Hippocampal formation (tissue), 2 donors: ENCODE measurements around the gene MSMB.
"Not testable (repeated sequence)": the region's sequence is repeated elsewhere in the genome, so short reads cannot be mapped to it uniquely, and the experiment has no call there.

ENCODE experiments used
- DNase-seq, 2 donors: peaks; one replicate each; lab custom pipeline; 2025; lab: John Stamatoyannopoulos, UW

MSMB gene

DNA sequence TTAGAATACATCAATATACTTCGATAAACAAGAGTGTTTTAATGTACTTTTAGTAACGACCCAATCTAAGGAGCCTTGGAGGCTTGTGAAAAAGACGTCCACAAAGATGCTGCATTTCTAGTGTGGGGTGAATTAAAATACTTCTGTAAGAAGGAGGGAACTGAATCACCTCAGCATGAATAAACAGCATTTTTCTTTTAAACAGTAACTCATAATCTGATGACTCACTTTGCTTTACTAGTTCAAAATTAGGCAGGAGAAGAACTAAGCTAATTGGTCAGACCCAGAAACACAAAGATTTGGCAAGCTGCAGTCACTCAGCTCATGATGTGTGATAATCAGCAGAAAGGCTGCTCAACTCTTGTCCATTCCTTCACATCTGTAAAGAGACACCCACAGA is 39.9 kb downstream of the MSMB start:
- DNase-seq: no peak

DNA sequence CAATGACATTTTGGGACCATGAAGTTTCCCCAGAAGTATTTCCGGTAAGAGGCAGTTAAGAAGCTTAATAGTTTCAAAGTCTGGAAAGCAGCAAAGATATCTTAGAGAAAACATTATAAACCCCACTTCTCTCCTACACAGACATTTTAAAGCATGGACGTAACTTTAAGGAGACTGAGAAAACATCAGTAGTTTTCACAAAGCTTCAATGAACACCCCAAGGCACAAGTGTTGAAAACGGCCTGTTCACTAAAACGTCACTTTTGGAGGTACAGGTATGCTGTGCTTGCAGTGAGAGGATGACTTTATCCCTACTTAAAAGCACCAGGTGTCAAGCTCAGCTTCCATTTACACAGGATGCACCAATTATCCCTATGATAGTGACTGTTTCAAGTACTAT is 40.7 kb downstream of the MSMB start:
- DNase-seq: no peak

DNA sequence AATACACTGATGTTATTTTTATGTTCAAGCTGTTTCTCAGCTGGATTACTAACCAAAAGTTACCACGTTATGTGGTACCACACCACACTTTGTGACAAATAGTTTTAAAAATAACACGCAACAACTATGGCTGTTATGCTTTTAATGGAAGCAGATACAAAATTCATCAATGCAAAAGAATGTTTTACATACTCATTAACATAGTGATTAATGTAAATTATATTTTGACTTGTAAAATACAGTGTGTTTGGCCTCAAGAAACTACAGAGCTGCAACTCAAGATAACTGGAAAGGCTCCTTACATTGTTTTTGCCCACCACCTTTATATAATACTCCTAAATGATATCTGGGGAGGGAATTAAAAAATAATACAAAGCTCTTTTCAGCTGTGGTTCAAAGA is 41.1 kb downstream of the MSMB start:
- DNase-seq: no peak

DNA sequence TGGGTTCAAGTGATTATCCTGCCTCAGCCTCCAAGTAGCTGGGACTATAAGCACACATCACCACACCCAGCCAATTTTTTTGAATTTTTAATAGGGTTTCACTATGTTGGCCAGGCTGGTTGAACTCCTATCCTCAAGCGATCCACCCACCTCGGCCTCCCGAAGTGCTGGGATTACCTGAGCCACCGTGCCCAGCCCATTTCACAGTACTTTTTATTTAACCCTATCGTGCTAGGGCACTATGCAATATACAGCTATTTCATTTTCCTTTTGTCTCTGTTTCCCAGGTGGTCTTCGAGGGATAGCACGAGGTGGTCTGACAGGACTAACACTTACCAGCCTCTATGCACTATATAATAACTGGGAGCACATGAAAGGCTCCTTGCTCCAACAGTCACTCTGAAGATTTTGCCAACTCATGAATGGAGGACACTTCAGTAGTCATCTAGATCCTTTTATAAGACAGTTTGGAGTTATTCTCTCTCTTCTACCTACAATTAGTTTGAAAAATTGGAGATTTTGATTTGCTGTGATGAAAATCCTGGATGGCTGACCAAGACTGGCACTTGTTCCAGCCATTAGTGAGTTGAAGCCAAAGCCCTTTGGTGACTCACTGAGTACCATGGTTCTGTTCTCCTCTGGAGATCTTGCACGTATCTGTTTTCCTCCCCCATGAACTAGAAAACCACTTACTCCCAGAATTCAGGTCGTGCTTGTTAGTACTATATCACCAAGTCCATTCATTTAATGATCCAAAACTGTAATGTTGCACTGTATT is 43.0 kb downstream of the MSMB start:
- DNase-seq: no peak

DNA sequence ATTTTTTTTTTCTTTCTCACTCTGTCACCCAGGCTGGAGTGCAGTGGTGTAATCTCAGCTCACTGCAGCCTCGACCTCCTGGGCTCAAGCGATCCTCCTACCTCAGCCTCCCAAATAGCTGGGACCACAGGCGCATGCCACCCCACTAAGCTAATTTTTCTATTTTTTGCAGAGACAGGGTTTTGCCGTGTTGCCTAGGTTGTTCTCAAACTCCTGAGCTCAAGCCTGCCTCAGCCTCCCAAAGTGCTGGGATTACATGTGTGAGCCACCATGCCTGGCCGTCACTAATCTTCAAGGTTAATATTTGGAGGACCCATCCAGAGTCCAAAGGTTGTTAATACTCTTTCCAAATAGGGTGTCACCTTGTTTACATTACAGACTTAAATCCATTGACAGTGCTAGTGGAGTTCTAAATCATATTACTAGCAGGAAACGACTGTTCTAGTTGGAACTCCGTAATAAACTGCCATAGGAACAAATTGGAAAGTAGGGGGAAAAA is 43.8 kb downstream of the MSMB start:
- DNase-seq: not testable (repeated sequence)

DNA sequence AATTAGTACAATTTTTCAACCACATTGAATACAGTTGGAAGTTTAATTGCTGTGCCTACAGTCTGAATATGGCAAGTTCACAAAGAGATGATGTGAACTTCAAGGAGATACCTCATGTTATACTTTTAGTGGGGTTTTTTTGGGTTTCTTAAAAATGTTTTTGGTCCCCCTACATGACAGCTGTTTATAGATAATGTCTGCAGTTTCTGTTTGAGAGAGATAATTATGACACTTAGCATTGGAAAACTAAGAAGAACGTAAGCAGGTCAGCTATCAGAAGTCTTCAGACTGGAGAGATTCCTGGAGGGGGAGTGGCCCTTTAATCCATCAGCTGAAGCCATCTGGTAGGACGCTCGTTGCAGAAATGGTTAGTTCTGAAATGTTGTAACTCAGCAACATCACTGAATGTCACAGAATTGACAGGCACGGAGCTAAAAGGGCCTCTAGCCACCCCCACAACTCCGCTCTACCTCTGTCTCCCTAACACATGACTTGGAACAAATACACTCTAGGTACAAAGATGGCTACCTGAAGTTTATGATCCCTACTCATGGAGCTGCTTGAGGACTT is 44.8 kb downstream of the MSMB start:
- no peak for DNase-seq

DNA sequence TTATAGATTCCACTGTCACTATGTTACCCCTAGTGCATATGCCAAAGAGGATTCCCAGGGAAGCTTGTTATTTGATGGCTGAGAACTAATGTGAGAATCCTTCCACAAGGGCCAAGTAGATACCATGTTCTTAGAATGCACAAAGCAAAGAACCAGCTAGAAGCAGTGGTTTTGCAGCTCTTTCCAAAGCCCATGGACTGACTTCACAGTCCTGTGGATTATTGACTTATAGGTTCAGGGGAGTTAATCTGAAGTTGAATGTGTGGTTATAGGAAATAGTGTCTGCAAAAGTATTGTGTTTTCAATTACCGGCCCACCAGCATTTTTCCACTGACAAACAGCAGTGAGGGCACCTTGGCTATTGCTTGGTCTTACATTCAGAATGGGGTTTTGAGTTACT is 45.5 kb downstream of the MSMB start:
- DNase-seq: no peak

DNA sequence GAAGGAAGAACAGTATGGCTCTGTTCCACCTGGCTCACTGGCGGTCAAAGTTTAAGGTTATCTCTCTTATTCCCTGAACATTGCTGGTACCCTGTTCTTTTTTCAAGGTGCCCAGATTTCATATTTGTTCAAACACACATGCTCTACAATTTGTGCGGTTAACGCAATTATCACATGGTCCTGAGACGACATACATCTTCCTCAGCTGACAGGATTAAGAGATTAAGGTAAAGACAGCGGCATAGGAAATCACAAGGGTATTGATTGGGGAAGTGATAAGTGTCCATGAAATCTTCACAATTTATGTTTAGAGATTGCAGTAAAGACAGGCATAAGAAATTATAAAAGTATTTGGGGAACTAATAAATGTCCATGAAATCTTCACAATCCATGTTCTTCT is 46.1 kb downstream of the MSMB start:
- not testable (repeated sequence) for DNase-seq

DNA sequence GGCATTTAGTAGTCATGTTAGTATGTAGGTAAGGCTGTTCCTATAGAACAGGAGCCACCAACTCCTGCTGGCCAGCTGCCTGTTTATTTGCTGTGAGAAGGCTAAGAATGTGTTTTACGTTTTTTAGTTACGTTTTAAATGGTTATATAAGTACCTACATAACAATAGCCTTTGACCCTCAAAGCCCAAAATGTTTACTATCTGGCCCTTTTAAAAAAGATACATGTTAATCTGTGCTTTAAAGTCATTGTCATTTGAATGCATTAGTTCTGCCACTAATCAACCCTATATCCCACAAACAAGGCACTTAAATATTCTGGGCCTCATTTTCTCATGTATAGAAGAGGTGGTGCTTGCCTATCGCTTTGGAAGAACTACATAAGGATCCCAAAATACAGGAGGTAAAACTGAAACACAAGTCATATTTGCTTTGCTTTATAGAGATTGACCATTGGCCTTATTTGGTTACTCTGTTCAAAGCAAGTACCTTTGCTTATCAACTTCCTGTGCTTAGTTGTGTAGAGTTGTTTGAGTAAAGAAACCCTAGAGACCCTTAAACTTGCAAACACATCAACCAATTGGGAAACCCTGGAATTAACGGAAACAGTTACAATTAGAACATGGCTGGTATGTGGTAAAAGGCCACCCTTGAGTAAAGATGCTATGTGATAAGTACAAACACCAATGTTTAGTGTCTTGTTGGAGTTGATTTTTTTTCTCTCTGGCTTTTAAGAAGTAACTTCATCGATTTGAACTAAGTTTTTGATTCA is 47.9 kb downstream of the MSMB start:
- no peak for DNase-seq

DNA sequence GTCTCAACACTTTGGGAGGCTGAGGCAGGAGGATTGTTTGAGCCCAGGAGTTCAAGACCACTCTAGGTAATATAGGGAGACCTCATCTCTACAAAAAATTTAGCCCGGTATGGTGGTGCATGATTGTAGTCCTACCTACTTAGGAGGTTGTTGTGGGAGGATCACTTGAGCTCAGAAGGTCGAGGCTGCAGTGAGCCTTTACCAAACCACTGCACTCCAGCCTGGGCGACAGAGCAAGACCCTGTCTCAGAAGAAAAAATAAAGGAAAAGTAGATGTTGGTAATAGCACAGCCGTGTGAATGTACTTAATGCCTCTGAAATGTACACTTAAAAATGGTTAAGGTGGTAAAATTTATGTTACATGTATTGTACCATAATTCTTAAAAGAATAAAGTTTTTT is 48.5 kb downstream of the MSMB start:
- DNase-seq: no peak

DNA sequence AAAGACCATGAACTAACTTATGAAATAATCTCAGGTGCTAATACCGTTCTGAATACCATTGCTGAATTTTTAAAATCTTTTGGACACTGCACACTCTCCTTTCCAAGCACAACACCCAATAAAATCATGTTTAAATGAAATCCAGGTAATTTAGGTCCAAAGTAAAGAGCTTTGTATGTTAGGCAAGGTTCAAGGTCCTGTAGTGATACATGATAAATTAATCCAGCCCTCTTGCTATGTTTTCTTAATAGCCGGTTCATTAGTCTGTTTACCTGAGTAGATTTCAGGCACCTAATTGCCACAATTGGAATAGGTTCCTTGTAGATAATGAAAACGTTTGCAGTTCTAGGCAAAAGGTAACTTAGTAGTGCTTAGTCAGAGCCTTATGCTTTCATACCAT is 60.5 kb downstream of the MSMB start:
- not testable (repeated sequence) for DNase-seq

DNA sequence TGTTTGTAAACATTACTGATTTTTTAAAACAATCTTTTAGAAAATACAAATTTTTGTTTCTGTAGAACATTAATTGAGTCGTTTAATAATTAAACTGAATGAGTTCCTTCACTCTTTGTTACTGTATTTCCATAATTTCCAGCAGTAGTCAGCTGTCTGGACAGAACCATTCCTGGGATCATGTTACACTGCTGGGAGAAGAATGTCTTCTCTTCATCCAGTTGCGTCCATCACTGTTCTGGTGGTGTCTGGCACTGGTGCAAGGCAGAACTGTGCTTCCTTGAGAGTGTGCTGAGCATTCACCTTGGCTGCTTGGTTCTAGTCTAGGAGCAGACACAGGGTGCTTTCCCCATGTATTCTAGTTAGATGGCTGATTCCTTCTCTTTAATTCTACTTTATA is 61.6 kb downstream of the MSMB start:
- DNase-seq: not testable (repeated sequence)

DNA sequence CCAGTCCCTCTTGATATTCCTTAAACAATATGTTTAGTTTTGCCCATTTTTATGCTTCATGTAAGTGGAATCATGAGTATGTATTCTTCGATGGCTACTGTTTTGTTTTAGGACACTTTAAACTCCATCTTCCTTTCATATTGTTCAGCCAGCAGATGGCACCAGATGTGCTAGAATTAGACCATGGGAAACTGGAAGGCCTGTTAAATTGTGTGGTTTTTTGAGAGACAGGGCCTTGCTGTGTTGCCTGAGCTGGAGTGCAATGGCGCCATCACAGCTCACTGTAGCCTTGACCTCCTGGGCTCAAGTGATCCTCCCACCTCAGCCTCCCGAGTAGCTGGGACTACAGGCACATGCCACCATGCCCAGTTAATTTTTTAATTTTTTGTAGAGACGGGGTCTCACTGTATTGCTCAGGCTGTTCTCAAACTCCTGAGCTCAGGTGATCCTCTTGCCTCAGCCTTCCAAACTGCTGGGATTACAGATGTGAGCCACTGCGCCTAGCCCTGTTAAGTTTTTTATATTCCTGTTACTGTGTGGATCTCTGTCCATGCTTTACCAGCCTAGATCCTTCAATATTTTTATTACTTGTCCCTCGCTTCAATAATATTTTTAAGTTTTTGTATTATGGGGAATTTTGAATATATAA is 62.4 kb downstream of the MSMB start:
- DNase-seq: peak in 1 of 2 donors; percentile 12
